Heart left ventricle (tissue), 16 donors: Measurements from ENCODE around the gene M6PR. TPM values are rescaled to one million over a fixed set of nuclear protein-coding genes. Genes with fewer than 3 reads are reported as not detected.

Experiments used
- ATAC-seq, 4 donors: fragments of 200-7000 bp; cut with Tn5 transposase; one replicate each; pipeline ENCODE4 v1.9.1; 2020 to 2022; ENCODE audit warnings: moderate library complexity in 4 of 4, mild to moderate bottlenecking in 3 of 4, moderate number of reproducible peaks in 1 of 4
- DNase-seq, 5 donors: peaks; one replicate each; pipeline ENCODE4 v3.0.0-alpha.2; 2020
- H3K27ac ChIP-seq, 12 donors: fragments of 200-600 bp; sonication (generic) in 4 of 12; one replicate each; pipeline versions ENCODE4 v1.5.0 to v1.8.0; 2016 to 2022; ENCODE audit warnings: mild to moderate bottlenecking in 2 of 12
- H3K27me3 ChIP-seq, 9 donors: fragments of 200-600 bp; sonication (generic) in 2 of 9; one replicate each; pipeline versions ENCODE4 v1.5.1 to v1.8.0; 2016 to 2022; ENCODE audit warnings: mild to moderate bottlenecking in 3 of 9
- H3K36me3 ChIP-seq, 9 donors: fragments of 200-600 bp; sonication (generic) in 2 of 9; one replicate each; pipeline versions ENCODE4 v1.5.0 to v1.8.0; 2018 to 2022; ENCODE audit warnings: mild to moderate bottlenecking in 2 of 9
- H3K4me1 ChIP-seq, 12 donors: fragments of 200-600 bp; sonication (generic) in 4 of 12; one replicate each; pipeline versions ENCODE4 v1.5.0 to v1.8.0; 2016 to 2022; ENCODE audit warnings: mild to moderate bottlenecking in 3 of 12
- H3K4me3 ChIP-seq, 12 donors: fragments of 200-600 bp; sonication (generic) in 4 of 12; one replicate each; pipeline versions ENCODE4 v1.5.0 to v1.8.0; 2017 to 2022; ENCODE audit warnings: mild to moderate bottlenecking in 9 of 12, moderate library complexity in 4 of 12
- H3K9me3 ChIP-seq, 12 donors: fragments of 200-600 bp; sonication (generic) in 4 of 12; one replicate each; pipeline versions ENCODE4 v1.5.0 to v1.8.0; 2016 to 2022; ENCODE audit warnings: mild to moderate bottlenecking in 1 of 12
- POLR2A ChIP-seq, 2 donors: fragments of 450-650 bp; IDR thresholded peaks; one replicate each; pipeline ENCODE4 v1.6.1; 2017; ENCODE audit warnings: antibody characterized with exemption in 2 of 2, mild to moderate bottlenecking in 2 of 2, moderate library complexity in 2 of 2
- WGBS, 4 donors: extraction: QIAGEN DNeasy Blood & Tissue Kit in 2 of 4; methylation state at CpG; one replicate each; pipeline versions ENCODE4 v1.1.5 to v1.1.7; 2013 to 2018; 5-methylcytosine and 5-hydroxymethylcytosine counted together
- intact Hi-C, 10 donors: fragments of 100-400 bp; cut with DNase I; formaldehyde crosslinking; loops; one replicate each; pipeline versions ENCODE4 v1.11.1 to v1.14.2; 2022
- polyA plus RNA-seq, 2 donors: library from polyadenylated mRNA; stranded (reverse); fragments of 200-250 nt; gene quantifications; one replicate each; pipeline ENCODE4 v1.2.3, GENCODE V29; 2013
- total RNA-seq, 9 donors: library from RNA; depleted of rRNA in 2 of 9; stranded (reverse); fragments of >200 nt in 2 of 9; fragmentation: NEBNext Ultra II Directional in 3 of 9; extraction: Animal tissue kit (Norgen Biotek cat#: 25700) in 3 of 9; gene quantifications; one replicate each; pipeline versions ENCODE4 v1.1.0 to v1.2.4, GENCODE V29; 2016 to 2023
- TF ChIP-seq, protein P1 (sequence below), 12 donors: fragments of 200-600 bp; sonication (generic) in 4 of 12; IDR thresholded peaks; one replicate each; pipeline versions ENCODE4 v1.5.0 to v1.8.0; 2018 to 2022; ENCODE audit warnings: antibody characterized with exemption in 12 of 12, mild to moderate bottlenecking in 5 of 12
- donor health status: ischemic (EF 13 %, LVEDD 7.1; RV severe dilation, severe dysfunction).
- donor health status: healthy with polysubstance abuse.
- donor health status: DM: no; HTN: yes; CAD: no.
- donor health status: DM: no; HTN: no; CAD: no.
- donor health status: ischemic (EF 25% LVEDD 6.9; RV normal size, moderate dysfunction).
- donor health status: ischemic (EF 25% LVEDD 5.7; RV mildly dilated, moderate dysfunction).
- donor health status: healthy.
- donor health status: DM: yes; HTN: yes; CAD: no.
- donor health status: ischemic (EF 35%, LVEDD 5.7; RV mildly dilated, moderate dysfunction).
- donor health status: nonischemic (EF 11% LVEDD 7.7; RV severe dilation, severe dysfunction).
- donor health status: DM: yes; HTN: yes; CAD: no.
- donor health status: PGD.
- donor health status: ischemic (EF 29% LVEDD 5.4; RV normal size, mild dysfunction).
- donor health status: nonischemic (EF 23%, LVEDD 6.1; RV moderate dilation, normal function).

The M6PR gene
- total and polyA plus RNA-seq, 11 donors, result 58.7 to 150 (median 101) TPM

DNA sequence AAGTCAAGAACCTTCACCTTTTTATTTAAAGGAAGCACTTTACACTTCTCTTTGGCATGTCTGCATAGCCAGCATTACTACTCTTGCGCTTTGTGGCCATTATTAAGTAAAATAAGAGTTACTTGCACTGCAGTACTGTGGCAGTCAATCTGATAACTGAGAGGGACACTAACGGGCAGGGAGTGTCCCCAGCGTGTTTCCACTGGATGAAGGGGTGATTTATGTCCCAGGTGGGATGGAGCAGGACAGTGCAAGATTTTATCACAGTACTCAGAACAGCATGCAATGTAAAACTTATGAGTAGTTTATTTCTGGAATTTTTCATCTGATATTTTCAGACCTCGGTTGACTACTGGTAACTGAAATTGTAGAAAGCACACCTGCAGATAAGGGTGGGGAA, 8.1 kb upstream of the M6PR start:
- TF ChIP-seq, protein P1, sequence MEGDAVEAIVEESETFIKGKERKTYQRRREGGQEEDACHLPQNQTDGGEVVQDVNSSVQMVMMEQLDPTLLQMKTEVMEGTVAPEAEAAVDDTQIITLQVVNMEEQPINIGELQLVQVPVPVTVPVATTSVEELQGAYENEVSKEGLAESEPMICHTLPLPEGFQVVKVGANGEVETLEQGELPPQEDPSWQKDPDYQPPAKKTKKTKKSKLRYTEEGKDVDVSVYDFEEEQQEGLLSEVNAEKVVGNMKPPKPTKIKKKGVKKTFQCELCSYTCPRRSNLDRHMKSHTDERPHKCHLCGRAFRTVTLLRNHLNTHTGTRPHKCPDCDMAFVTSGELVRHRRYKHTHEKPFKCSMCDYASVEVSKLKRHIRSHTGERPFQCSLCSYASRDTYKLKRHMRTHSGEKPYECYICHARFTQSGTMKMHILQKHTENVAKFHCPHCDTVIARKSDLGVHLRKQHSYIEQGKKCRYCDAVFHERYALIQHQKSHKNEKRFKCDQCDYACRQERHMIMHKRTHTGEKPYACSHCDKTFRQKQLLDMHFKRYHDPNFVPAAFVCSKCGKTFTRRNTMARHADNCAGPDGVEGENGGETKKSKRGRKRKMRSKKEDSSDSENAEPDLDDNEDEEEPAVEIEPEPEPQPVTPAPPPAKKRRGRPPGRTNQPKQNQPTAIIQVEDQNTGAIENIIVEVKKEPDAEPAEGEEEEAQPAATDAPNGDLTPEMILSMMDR (IDR thresholded peaks at IDR 0.05), result no peak
- no peak for TF ChIP-seq POLR2A (IDR thresholded peaks at IDR 0.05)
- WGBS, 4 donors, result 68 to 84% (median 82%) methylated on average over 4 of the region's 4 CpGs

DNA sequence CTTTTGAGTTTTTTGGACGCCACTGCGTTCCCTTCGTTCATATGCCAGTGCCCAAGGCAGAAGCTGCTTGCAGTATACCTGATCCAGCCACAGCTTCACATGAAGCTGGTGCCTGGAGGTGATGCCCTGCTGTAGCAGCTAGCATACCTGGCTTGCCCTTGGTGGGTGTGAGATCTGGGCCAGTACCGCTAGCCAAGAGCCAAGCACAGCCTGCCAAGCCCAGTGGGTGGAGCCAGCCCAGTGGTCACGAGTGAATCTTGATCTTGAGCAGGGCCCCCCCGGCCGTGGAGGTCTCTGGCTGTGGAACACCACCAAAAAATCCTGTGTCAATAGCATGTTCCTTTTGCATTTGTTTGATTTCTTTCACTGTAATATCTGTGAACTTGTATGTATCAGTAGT, 7.3 kb upstream of the M6PR start:
- Histone ChIP-seq H3K36me3 (no peaks in the 10 kb centered on the region), H3K4me1 (peaks cover 0 to 28% (median 0%) of the 10 kb centered on the region in 12 donors), H3K9me3 (peaks cover 0 to 9% (median 0%) of the 10 kb centered on the region in 12 donors), H3K27ac (no peak overlapping the region), H3K4me3 (no peak overlapping the region), H3K27me3 (no peaks in the 10 kb centered on the region)
- WGBS, 4 donors, result 78 to 84% (median 79%) methylated on average over 6 to 7 of the region's 7 CpGs
- TF ChIP-seq POLR2A (IDR thresholded peaks at IDR 0.05), result no peak
- no peak for DNase-seq
- intact Hi-C loops, result no loop called here
- peak in 1 of 4 donors; percentile 29 for ATAC-seq

More for the DNA sequence above, 8.1 kb upstream of the M6PR start:
- Histone ChIP-seq H3K36me3 (no peaks in the 10 kb centered on the region), H3K4me1 (peaks cover 0 to 22% (median 0%) of the 10 kb centered on the region in 12 donors), H3K9me3 (peaks cover 0 to 9% (median 0%) of the 10 kb centered on the region in 12 donors), H3K27me3 (no peaks in the 10 kb centered on the region), H3K4me3 (no peak overlapping the region), H3K27ac (no peak overlapping the region)
- no peak for DNase-seq
- intact Hi-C loops, result no loop called here
- ATAC-seq, result no peak

- Histone ChIP-seq H3K27ac (no peak overlapping the region), H3K27me3 (no peaks in the 10 kb centered on the region), H3K9me3 (peaks cover 0 to 9% (median 0%) of the 10 kb centered on the region in 12 donors), H3K36me3 (no peaks in the 10 kb centered on the region), H3K4me1 (peaks cover 0 to 35% (median under 1%) of the 10 kb centered on the region in 12 donors), H3K4me3 (no peak overlapping the region)
- intact Hi-C loops, result no loop called here
- WGBS, 4 donors, result 95 to 98% (median 97%) methylated on average over 15 of the region's 15 CpGs
- TF ChIP-seq POLR2A (IDR thresholded peaks at IDR 0.05), result no peak
- TF ChIP-seq, protein P1 (IDR thresholded peaks at IDR 0.05), result no peak
- DNase-seq, result no peak
- no peak for ATAC-seq
Observed at GRCh38 chr12:8956073-8956472, 6.6 kb upstream of the M6PR start.

DNA sequence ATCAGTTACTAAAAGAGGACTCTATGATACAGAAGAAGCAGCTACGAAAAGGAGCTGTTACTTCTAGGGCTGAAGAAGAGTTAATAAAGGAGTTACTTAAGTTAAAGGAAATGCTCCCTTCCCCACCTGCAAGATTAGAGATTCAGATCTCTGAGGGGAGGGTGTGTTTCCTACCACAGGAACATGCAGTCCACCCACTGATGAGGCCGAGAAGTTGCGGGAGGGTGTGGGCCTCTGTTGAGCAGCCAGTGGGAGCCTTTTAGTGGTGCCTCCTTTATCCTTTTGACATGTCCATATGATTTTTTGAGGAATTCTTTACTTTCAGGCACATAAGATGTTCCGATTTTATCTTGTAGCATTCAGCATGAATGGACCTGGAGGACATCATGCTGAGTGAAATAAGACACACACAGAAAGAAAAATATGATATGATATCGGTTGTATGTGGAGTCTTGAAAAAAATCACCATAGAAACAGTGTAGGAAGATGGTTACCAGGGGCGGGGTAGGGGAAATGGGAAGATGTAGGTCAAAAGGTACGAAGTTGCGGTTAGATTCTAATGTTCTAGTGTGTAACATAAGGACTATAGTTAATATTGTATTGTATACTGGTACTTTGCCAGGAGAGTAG, 4.4 kb upstream of the M6PR start:
- 82 to 86% (median 85%) methylated on average over 8 of the region's 8 CpGs for whole genome bisulfite sequencing, 4 donors
- H3K9me3 ChIP-seq, result peaks cover 0 to 9% (median 0%) of the 10 kb centered on the region in 12 donors
- no peaks in the 10 kb centered on the region for H3K36me3 ChIP-seq
- no peak overlapping the region for H3K4me3 ChIP-seq
- peak overlapping the region in 2 of 12 donors; percentile 4 to 69 for H3K27ac ChIP-seq
- H3K4me1 ChIP-seq, result peaks cover 0 to 29% (median 3%) of the 10 kb centered on the region in 12 donors
- intact Hi-C loops, result loop anchor here in 5 of 10 donors (5.0 kb wide), 2 partner anchors 38 to 83 kb away; no protein-coding TSS in a partner anchor
- DNase-seq (no peak), ATAC-seq (no peak)
- TF ChIP-seq, protein P1 (IDR thresholded peaks at IDR 0.05), result no peak
- no peak for TF ChIP-seq POLR2A (IDR thresholded peaks at IDR 0.05)
- H3K27me3 ChIP-seq, result no peaks in the 10 kb centered on the region
